KOPT-K1 (cell line): ENCODE data around the gene TMEM267.
"Not testable (repeated sequence)": the region's sequence is repeated elsewhere in the genome, so short reads cannot be mapped to it uniquely, and the experiment has no call there.

ENCODE experiments used
- H3K27ac ChIP-seq: fragments of 200-600 bp; sonication (generic); 2 replicates; pipeline ENCODE4 v1.5.1; 2016; ENCODE audit warnings: antibody characterized with exemption, mild to moderate bottlenecking, low read depth, low read length; ENCODE audit not compliant: poor library complexity, severe bottlenecking
- H3K36me3 ChIP-seq: fragments of 200-600 bp; sonication (generic); 2 replicates; pipeline ENCODE4 v1.5.1; 2017; ENCODE audit warnings: antibody characterized with exemption, mild to moderate bottlenecking, low read length, moderate library complexity; ENCODE audit not compliant: insufficient read depth
- H3K9me3 ChIP-seq: fragments of 200-600 bp; sonication (generic); 2 replicates; pipeline ENCODE4 v1.5.1; 2017; ENCODE audit warnings: antibody characterized with exemption, low read length, mild to moderate bottlenecking; ENCODE audit not compliant: insufficient read depth, poor library complexity, severe bottlenecking

The TMEM267 gene

GRCh38 chr5:43425983-43426382, 57.7 kb downstream of the TMEM267 start:
- no peak overlapping the region for H3K27ac ChIP-seq

DNA sequence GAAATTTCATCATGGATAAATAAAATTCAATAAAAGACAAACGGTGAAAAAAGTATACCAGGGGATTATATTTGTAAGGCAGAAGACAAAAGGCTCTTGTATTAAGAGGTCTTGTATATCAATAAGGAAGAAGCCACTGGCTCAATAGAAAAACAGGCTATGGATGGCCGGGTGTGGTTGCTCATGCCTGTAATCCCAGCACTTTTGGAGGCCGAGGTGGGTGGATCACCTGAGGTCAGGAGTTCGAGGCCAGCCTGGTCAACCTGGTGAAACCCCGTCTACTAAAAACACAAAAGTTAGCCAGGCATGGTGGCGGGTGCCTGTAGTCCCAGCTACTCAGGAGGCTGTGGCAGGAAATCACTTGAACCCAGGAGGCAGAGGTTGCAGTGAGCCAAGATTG, 60.6 kb downstream of the TMEM267 start:
- H3K27ac ChIP-seq, H3K36me3 ChIP-seq, H3K9me3 ChIP-seq: not testable (repeated sequence)

More at GRCh38 chr5:43425983-43426382, 57.7 kb downstream of the TMEM267 start:
- no peaks in the 10 kb centered on the region for H3K9me3 ChIP-seq
- H3K36me3 ChIP-seq: no peaks in the 10 kb centered on the region

DNA sequence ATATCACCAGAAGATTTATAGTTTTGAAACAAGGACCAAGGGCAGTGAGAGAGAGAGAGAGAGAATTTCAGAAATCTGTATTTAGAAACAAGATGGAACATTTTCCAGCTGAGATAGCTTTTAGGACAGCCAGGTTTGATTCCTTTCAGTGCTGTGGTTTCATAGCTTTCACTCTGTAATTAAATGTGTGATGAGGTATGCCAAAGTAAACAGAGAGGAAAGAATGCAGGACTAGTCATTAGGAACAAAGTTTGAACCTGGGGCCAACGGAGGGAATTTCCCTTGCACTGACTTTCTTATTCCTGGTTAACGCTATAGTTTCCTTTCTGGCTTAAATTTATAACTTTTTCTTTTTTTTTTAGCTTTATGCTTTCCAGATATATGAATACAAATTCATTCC, 61.5 kb downstream of the TMEM267 start:
- H3K27ac ChIP-seq: no peak overlapping the region
- no peaks in the 10 kb centered on the region for H3K36me3 ChIP-seq
- no peaks in the 10 kb centered on the region for H3K9me3 ChIP-seq

- Histone ChIP-seq H3K36me3 (no peaks in the 10 kb centered on the region), H3K9me3 (no peaks in the 10 kb centered on the region), H3K27ac (no peak overlapping the region)
These were observed 62.1 kb downstream of the TMEM267 start for GRCh38 chr5:43421450-43422133.

GRCh38 chr5:43420241-43420640, 63.4 kb downstream of the TMEM267 start:
- H3K36me3 ChIP-seq: no peaks in the 10 kb centered on the region
- no peaks in the 10 kb centered on the region for H3K9me3 ChIP-seq
- H3K27ac ChIP-seq: no peak overlapping the region

DNA sequence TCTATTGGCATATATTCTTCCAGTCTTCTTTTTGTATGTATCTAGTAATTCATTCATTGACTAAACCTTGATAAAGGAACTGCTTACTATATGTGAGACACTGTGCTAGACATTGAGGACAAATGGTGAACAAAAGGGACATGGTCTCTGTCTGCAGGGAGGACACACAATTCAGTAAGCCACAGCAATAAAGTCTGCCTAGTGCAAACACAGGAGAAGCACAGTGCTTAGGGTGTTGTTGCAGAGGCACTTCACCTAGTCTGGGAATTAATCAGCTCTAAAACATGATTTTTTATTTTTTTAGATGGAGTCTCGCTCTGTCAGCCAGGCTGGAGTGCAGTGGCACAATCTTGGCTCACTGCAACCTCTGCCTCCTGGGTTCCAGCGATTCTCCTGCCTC, 65.1 kb downstream of the TMEM267 start:
- Histone ChIP-seq H3K27ac (no peak overlapping the region), H3K9me3 (no peaks in the 10 kb centered on the region), H3K36me3 (no peaks in the 10 kb centered on the region)

- Histone ChIP-seq H3K9me3 (no peaks in the 10 kb centered on the region), H3K36me3 (no peaks in the 10 kb centered on the region)
These were observed 66.8 kb downstream of the TMEM267 start for GRCh38 chr5:43416803-43417394.

GRCh38 chr5:43415935-43416802, 67.5 kb downstream of the TMEM267 start:
- no peaks in the 10 kb centered on the region for H3K36me3 ChIP-seq
- no peak overlapping the region for H3K27ac ChIP-seq
- no peaks in the 10 kb centered on the region for H3K9me3 ChIP-seq

More at GRCh38 chr5:43416803-43417394, 66.8 kb downstream of the TMEM267 start:
- H3K27ac ChIP-seq: no peak overlapping the region

GRCh38 chr5:43413966-43414365, 69.7 kb downstream of the TMEM267 start:
- Histone ChIP-seq H3K27ac (no peak overlapping the region), H3K36me3 (no peaks in the 10 kb centered on the region), H3K9me3 (no peaks in the 10 kb centered on the region)

GRCh38 chr5:43412644-43413043, 71.0 kb downstream of the TMEM267 start:
- H3K36me3 ChIP-seq: no peaks in the 10 kb centered on the region
- H3K27ac ChIP-seq: no peak overlapping the region
- H3K9me3 ChIP-seq: no peaks in the 10 kb centered on the region

DNA sequence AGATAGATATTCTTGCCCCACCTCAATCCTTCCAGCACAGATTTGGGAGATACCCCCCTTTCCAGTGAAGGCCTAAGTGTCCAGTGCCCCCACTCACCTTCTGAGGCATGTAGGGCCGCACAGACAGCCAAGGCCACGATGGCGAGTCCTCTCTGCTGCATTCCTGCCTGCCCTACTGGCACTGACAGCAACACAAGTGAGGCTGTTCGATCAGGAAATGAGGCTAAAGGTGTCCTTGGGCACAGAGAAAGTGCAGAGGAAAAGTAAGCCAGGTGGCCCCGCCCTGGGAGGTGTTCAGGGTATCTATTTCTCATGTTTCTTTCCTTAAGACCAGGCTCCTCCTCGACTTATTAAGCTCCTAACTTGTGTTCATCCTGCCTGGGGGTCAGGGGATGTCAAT, 71.5 kb downstream of the TMEM267 start, which contains the start of gene CCL28:
CCL28 (minus strand) TSS at position 236 of the 400 bp plus-strand sequence; CDS start at position 161, 75 bp downstream.
- Histone ChIP-seq H3K9me3 (no peaks in the 10 kb centered on the region), H3K27ac (no peak within 1 kb of the TSS), H3K36me3 (no peaks in the 10 kb centered on the region)

DNA sequence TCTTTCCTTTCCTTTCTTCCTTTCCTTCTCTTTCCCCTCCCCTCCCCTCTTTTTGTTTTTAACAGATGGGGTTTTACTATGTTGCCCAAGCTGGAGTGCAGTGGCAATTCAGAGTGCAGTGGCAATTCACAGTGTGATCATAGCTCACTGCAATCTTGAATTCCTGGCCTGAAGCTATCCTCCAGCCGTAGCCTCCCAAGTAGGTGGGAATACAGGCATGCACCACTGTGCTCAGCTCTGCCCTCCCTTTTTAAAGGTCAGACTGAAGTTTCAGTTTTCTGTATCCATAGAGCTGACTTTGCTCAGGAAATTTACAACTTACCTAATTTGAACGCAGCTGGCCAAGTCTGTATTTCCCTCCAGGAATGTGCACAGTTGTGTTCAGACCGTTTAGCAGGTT, 72.2 kb downstream of the TMEM267 start:
- no peaks in the 10 kb centered on the region for H3K9me3 ChIP-seq
- no peak overlapping the region for H3K27ac ChIP-seq
- no peaks in the 10 kb centered on the region for H3K36me3 ChIP-seq

DNA sequence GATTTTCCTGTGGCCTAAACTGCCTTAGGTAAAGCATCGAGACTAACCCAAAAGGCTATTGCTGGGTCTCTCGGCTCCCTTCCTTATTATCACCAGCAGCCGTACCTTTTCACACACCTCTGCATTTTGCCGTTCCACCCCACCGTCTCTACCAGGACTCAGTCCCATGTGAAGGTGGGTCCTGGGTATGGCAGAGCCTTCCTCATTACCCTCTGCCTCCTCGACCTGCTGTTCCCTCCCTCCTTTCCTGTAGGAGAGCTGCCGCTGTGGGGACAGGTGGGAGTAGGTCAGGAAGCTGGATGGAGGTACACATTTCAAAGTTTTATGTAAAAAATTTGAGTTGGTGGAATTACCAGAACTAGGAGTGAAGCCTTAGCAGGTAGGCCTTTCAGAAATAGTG, 73.3 kb downstream of the TMEM267 start:
- H3K36me3 ChIP-seq: no peaks in the 10 kb centered on the region
- H3K9me3 ChIP-seq: no peaks in the 10 kb centered on the region
- no peak overlapping the region for H3K27ac ChIP-seq

DNA sequence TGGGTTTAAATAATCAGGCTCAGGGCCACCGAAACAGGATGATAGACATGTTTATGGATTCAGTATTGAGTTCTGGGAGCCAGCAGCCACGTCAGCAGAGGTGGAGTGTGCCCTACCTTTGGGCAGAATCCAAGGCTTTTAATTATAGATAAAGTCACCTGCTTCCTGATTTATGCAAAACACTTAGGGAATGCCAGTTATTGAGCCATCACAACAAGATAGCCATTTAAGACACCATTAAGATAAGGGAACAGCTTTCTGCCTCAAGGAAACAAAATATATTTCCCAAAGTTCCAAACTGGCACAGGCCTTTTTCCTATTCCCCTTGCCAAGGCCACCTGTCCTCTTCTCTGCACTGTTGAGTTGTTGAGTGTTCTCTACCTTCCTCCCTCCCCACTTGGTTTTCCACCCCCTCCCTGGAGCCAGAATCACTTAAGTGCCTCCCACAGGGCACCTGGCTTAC, 73.8 kb downstream of the TMEM267 start:
- Histone ChIP-seq H3K27ac (no peak overlapping the region), H3K9me3 (no peaks in the 10 kb centered on the region), H3K36me3 (no peaks in the 10 kb centered on the region)

GRCh38 chr5:43402524-43403066, 81.1 kb downstream of the TMEM267 start:
- H3K27ac ChIP-seq, H3K36me3 ChIP-seq, H3K9me3 ChIP-seq: not testable (repeated sequence)
